GM19035 (cell line): ENCODE measurements around the gene IDUA.
"Not testable (repeated sequence)": the region's sequence is repeated elsewhere in the genome, so short reads cannot be mapped to it uniquely, and the experiment has no call there.

Experiments
- ATAC-seq: cut with Tn5 transposase; IDR thresholded peaks from one replicate; pipeline ENCODE4 v1.9.1; 2021; ENCODE audit not compliant: unreplicated experiment

The IDUA gene

GRCh38 chr4:1043162-1043561, 56.3 kb downstream of the IDUA start:
- no peak for ATAC-seq

DNA sequence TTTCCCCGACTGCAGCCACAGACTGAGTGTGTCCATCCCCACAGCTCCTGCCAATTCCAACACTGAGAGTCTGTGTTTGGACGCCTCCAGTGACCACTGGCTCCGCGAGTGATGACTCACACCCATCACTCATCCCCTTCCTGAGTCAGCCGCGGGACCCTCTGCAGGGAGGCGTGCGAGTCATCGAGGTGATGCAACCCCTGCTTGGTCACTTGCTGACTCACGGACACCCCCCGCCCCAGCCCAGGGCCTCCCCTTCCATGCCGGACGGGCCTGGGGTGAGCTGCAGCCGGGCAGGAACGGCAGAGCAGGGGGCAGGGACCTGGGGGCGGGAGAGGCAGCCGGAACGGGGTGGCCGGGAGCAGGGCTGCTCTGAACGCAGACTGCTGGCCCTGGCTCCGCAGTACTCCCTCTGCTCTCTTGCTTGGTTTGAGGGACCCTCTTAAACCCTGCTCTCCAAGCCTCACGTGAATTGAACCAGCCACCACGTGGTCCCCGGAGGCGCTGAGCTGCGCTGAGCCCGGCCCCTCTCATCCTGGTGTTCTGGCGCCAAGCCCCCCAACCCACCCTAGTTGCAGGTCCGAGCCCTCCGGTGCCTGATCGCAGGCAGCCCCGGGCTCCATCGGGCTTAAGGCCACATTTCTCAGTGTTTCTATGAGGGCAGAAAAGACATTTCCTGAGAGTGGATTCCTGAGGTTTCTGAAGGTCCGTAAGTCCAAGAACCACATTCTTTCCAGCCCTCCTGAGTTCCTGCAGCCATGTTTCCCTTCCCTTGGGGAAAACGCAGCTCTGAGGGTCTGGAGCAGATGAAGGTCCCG, 57.0 kb downstream of the IDUA start:
- no peak for ATAC-seq

DNA sequence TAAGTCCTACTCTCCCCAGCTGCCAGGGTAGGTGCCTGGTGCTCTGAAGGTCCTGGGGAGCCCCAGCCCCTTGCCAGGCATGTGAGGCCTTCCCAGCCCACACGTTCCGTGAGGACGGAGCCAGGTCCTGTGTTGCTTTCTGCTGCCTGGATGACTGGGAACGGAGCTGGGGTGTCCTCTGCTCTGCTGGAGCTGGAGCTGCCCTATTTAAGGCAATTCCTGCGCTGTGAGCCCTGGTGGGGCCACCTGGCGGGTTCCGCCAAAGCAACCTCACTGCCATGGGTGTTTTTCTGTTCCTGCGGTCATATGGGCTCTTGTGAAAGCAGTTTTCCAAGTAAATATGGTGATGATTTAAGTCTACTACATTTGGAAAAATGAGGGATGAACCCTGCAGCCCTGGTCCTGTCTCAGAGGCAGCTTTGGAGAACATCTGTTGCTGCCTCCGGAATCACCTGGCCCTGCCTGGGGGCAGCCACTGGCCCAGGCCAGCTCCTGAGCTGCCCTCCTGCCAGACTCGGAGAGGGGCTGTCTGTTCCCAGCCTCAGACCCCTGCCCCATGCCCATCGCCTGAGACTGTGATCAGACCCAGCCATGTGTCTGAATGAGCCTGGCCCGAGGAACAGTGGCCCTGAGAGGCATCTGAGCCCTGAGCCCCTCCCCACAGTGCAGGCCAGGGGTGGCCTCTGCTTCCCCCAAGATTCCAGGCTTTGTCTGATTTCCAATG, 57.8 kb downstream of the IDUA start:
- no peak for ATAC-seq

GRCh38 chr4:1045193-1045594, 58.4 kb downstream of the IDUA start:
- no peak for ATAC-seq

DNA sequence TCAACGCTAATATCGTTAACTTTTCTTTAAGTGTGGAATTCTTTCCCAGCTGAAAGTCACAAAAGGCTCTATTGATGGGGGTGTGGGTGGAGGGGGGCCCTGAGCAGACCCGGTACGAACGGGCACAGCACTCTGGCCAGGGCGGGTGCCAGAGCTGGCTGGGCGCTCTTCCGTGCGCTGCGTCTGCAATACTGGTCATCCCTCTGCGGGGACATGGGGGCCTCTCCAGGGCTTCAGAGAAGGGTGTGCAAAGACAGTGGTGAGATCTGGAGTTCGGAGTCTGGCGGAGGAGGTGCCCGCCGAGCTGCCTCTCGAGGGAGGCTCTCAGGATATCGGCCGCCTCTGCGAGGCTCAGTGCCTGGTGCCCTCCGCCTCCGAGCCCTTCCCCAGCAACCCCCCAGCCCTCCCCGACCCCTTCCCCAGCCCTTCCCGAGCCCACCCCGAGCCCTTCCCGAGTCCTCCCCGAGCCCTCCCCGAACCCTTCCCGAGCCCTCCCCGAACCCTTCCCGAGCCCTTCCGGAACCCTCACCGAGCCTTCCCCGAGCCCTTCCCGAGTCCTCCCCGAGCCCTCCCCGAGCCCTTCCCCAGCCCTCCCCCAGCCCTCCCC, 58.9 kb downstream of the IDUA start:
- ATAC-seq, result no peak

- not testable (repeated sequence) for ATAC-seq
These were observed 59.8 kb downstream of the IDUA start for GRCh38 chr4:1046581-1047011.

DNA sequence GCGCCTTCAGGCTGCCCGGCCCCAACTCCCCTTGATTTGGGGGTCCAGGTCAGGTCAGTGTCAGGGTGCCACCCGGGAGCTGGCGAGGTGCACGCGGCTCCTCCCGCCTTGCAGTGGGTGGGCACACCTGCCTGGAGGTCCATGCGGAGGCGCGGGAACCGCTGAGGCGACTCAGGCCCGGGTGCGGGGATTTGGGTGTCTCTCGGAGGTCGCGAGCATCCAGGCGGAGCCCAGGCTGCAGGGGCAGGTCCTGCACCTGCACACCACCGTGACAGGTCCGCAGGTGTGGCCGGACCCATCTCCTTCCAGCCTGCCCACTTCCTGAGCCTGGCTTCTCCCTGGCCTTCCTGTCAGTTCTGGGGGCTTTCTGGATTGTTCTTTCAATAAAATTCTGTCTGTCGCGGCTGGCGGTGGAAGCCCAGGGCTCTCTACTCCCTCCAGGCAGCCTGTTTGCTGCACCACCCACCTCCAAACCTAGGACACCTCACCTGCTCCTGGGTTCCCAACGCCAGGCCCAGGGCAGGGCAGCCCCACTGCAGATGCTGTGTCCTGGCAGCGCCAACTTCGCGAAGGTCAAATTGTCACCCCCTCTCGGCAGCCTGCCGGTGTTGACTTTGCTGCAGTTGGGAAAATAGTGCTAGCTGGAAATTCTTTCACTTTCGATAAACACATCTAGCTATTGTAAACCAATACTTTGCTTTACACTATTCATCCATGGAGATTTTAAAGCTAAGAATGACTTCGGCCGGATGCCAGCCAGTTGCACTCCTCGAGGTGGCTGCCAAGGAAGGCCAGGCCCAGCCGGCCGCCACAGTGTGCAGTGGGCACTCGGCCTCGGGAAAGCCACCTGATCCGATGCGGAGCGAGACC, 60.5 kb downstream of the IDUA start:
- no peak for ATAC-seq

GRCh38 chr4:1047976-1048772, 61.3 kb downstream of the IDUA start:
- ATAC-seq, result no peak

DNA sequence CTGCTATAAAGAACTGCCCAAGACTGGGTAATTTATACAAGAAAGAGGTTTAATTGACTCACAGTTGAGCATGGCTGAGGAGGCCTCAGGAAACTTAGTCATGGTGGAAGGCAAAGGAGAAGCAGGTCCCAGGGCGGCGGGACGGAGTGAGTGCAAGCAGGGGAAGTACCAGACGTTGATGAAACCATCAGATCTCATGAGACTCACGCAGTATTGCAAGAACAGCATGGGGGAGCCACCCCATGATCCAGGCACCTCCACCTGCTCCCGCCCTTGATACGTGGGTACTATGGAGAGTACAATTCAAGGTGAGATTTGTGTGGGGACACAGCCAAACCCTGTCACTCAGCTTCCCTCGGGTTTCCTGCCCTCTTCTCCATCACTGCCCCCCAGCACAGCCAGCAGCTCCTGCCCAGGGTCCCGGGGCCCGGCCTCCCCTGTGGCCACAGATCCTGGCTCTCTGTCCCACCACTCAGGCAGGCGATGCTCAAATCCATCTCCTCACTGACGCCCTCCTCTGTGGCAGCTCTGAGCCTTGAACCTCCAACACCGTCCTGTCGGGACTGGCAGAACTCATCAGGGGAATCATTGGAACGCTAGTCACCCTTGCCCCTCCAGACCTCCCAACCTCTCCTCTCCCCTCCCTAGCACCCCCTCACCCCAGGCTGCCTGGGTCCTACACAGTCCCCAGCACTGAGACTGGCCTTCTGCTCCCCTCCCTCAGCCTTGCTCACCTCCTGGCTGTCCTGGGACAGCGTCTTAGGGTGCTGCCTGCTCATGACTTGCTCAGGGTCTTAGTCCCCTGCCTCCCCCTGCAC, 62.1 kb downstream of the IDUA start:
- no peak for ATAC-seq

DNA sequence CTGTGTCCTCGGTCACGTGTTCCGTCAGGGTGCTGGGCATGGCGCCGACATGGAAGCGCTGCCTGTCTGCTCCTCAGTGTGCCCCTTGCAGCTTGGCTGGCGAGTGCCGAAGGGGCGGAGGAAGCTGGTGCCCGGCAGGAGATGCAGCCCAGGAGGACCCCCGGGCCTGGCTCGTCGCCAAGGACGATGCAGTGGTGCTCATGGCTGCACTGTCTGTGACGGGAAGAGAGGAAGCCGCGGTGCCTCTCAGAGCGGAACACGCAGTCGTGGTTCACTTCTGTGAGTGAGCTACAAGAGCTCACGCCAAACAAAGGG, 62.7 kb downstream of the IDUA start:
- ATAC-seq, result no peak

DNA sequence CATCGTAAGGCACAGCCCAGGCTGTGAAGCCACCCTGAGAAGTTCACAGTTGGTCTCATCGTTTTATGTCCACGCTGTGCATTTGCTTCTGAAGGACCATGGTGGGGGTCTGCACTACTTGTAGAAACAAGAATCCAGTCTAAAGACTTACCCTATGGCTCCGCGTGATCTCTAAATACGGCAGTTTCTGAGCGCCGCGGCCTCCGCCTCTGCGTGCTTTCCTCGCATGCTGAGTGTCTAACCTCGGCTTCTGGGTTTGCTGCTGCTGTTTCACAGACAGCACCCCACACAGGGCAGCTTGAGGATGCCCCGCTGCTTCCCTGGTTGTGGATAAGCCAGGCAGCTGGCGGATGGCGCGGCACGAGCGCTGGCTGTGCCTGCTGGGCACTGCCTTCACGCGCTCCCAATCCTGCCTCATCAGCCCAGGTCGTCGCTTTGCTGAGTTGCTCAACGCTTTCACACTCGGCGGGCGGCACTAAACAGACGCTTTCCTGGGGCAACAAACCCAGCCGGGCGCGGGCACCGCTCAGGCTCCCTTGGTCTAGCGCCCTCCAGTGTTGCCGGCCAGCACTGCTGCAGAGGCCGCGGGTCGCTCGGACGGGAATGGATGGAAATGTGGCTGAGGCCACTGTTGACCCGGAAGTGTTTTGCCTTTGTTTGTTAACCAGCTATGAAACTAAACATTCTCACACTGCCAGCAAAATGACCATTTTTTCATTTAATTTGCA, 63.8 kb downstream of the IDUA start:
- ATAC-seq, result no peak

DNA sequence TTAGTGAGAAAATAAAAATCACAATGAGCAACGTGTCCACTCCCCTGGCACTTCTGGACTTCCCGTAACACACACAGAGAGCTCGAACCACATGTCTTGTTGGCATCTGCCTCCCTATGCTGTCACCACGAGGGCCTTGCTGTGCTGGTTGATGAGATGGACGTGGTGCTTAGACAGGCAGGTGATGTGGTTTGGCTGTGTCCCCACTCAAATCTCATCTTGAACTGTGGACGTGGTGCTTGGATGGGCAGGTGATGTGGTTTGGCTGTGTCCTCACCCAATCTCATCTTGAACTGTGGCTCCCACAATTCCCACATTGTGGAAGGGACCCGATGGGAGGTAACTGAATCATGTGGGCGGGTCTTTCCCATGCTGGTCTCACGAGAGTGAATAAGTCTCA, 64.6 kb downstream of the IDUA start:
- ATAC-seq, result no peak

DNA sequence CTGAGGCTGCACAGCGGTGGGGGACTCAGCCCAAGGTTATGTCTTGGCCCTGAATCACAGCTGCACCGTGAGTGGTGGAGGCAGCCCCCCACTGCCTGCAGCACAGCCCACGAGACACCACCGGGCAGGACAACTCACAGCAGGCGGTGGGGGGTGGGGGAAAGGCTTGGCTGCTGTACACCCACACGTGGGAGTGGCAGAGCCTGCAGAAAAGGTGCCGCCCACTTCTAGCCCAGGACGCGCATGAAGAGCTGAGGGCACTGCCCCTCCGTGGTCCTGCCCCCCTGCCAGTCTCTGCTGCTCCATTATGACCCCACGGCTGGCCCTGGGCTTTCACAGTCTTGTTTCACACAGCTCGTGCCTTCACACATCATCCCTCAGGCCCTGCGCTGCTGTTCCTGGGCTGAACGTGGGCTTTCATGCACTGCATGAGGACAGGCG, 65.4 kb downstream of the IDUA start:
- no peak for ATAC-seq

GRCh38 chr4:1053080-1053661, 66.3 kb downstream of the IDUA start:
- no peak for ATAC-seq

GRCh38 chr4:1053891-1054290, 67.0 kb downstream of the IDUA start:
- ATAC-seq, result not testable (repeated sequence)
